B cell (primary cell): ENCODE results near the gene GATA5. TPM values are rescaled to one million over a fixed set of nuclear protein-coding genes. Genes with fewer than 3 reads are reported as not detected.

ENCODE experiments used
- polyA plus RNA-seq: library from polyadenylated mRNA; depleted of rRNA; stranded (reverse); fragments of >200 nt; gene quantifications from 2 replicates; pipeline ENCODE4 v1.2.3, GENCODE V29; 2012
- total RNA-seq, 2 donors: library from RNA; stranded (reverse); fragments of 120-200 nt in 1 of 2; gene quantifications; 1 replicate in 1 of 2; 2 replicates in 1 of 2; pipeline versions ENCODE4 v1.2.3 to v1.2.4, GENCODE V29; 2013 to 2022

The GATA5 gene
- total and polyA plus RNA-seq, 2 donors (not counting 1 experiment from before 2014, with no cell fraction given), result not detected

Other genes with a start within 250 kb of the GATA5 start
- gene OSBPL2, start 237.5 kb downstream of the GATA5 start, total RNA-seq, result 74.3 and 76.6 TPM in 2 replicates
- 28.1 and 53.3 TPM in 2 replicates for gene OSBPL2, start 237.5 kb downstream of the GATA5 start, polyA plus RNA-seq
- gene ADRM1, start 173.0 kb downstream of the GATA5 start, total RNA-seq, result 64.2 and 73.9 TPM in 2 replicates
- 63.3 and 87.2 TPM in 2 replicates for gene ADRM1, start 173.0 kb downstream of the GATA5 start, polyA plus RNA-seq
- 83.5 and 89.7 TPM in 2 replicates for gene LAMA5, start 108.7 kb downstream of the GATA5 start, total RNA-seq
- gene LAMA5, start 108.7 kb downstream of the GATA5 start, polyA plus RNA-seq, result 25.6 and 52.9 TPM in 2 replicates
- gene RPS21, start 88.9 kb downstream of the GATA5 start, total RNA-seq, result 2,429 and 2,653 TPM in 2 replicates
- gene RPS21, start 88.9 kb downstream of the GATA5 start, polyA plus RNA-seq, result 9,603 and 17,028 TPM in 2 replicates
- 8.2 and 8.6 TPM in 2 replicates for gene CABLES2, start 68.7 kb downstream of the GATA5 start, total RNA-seq
- gene CABLES2, start 68.7 kb downstream of the GATA5 start, polyA plus RNA-seq, result 4.8 and 6.1 TPM in 2 replicates
- not detected in 2 replicates for gene RBBP8NL, start 48.5 kb downstream of the GATA5 start, total RNA-seq
- not detected in 2 replicates for gene RBBP8NL, start 48.5 kb downstream of the GATA5 start, polyA plus RNA-seq
- 79.2 and 79.5 TPM in 2 replicates for gene SLCO4A1, start 166.5 kb upstream of the GATA5 start, total RNA-seq
- 2.1 and 4.6 TPM in 2 replicates for gene SLCO4A1, start 166.5 kb upstream of the GATA5 start, polyA plus RNA-seq
- gene NTSR1, start 232.8 kb upstream of the GATA5 start, total RNA-seq, result not detected in 2 replicates
- not detected in 2 replicates for gene NTSR1, start 232.8 kb upstream of the GATA5 start, polyA plus RNA-seq